Measurements from ENCODE around the gene GM2A.

The GM2A gene

GRCh38 chr5:151284392-151284967 is 31.5 kb downstream of the GM2A start (continued):
- TF ChIP-seq, protein P1, sequence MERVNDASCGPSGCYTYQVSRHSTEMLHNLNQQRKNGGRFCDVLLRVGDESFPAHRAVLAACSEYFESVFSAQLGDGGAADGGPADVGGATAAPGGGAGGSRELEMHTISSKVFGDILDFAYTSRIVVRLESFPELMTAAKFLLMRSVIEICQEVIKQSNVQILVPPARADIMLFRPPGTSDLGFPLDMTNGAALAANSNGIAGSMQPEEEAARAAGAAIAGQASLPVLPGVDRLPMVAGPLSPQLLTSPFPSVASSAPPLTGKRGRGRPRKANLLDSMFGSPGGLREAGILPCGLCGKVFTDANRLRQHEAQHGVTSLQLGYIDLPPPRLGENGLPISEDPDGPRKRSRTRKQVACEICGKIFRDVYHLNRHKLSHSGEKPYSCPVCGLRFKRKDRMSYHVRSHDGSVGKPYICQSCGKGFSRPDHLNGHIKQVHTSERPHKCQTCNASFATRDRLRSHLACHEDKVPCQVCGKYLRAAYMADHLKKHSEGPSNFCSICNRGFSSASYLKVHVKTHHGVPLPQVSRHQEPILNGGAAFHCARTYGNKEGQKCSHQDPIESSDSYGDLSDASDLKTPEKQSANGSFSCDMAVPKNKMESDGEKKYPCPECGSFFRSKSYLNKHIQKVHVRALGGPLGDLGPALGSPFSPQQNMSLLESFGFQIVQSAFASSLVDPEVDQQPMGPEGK (CRISPR knock-in tag; IDR thresholded peaks at IDR 0.05; ENCODE audit: borderline replicate concordance), result no peak
- no peak for TF ChIP-seq ZNF565 (CRISPR knock-in tag; conservative IDR thresholded peaks at IDR 0.05; ENCODE audit: low read depth)
- TF ChIP-seq ESRRG (CRISPR knock-in tag; IDR thresholded peaks at IDR 0.05), result no peak
- no peak for TF ChIP-seq RARB (CRISPR knock-in tag; IDR thresholded peaks at IDR 0.05)
- no peak for TF ChIP-seq GLIS3 (CRISPR knock-in tag; IDR thresholded peaks at IDR 0.05)
- no peak for TF ChIP-seq ZFP3 (CRISPR knock-in tag; IDR thresholded peaks at IDR 0.05)
- TF ChIP-seq, protein P2, sequence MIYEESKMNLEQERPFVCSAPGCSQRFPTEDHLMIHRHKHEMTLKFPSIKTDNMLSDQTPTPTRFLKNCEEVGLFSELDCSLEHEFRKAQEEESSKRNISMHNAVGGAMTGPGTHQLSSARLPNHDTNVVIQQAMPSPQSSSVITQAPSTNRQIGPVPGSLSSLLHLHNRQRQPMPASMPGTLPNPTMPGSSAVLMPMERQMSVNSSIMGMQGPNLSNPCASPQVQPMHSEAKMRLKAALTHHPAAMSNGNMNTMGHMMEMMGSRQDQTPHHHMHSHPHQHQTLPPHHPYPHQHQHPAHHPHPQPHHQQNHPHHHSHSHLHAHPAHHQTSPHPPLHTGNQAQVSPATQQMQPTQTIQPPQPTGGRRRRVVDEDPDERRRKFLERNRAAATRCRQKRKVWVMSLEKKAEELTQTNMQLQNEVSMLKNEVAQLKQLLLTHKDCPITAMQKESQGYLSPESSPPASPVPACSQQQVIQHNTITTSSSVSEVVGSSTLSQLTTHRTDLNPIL (CRISPR knock-in tag; IDR thresholded peaks at IDR 0.05; ENCODE audit: low read depth), result no peak
- no peak for TF ChIP-seq ARNTL (CRISPR knock-in tag; IDR thresholded peaks at IDR 0.05; ENCODE audit: borderline replicate concordance, low read depth)
- TF ChIP-seq PPARA (CRISPR knock-in tag; IDR thresholded peaks at IDR 0.05; ENCODE audit: borderline replicate concordance), result no peak
- TF ChIP-seq, protein P3, sequence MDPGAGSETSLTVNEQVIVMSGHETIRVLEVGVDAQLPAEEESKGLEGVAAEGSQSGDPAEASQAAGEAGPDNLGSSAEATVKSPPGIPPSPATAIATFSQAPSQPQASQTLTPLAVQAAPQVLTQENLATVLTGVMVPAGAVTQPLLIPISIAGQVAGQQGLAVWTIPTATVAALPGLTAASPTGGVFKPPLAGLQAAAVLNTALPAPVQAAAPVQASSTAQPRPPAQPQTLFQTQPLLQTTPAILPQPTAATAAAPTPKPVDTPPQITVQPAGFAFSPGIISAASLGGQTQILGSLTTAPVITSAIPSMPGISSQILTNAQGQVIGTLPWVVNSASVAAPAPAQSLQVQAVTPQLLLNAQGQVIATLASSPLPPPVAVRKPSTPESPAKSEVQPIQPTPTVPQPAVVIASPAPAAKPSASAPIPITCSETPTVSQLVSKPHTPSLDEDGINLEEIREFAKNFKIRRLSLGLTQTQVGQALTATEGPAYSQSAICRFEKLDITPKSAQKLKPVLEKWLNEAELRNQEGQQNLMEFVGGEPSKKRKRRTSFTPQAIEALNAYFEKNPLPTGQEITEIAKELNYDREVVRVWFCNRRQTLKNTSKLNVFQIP (CRISPR knock-in tag; IDR thresholded peaks at IDR 0.05; ENCODE audit: borderline replicate concordance, low read depth), result no peak

DNA sequence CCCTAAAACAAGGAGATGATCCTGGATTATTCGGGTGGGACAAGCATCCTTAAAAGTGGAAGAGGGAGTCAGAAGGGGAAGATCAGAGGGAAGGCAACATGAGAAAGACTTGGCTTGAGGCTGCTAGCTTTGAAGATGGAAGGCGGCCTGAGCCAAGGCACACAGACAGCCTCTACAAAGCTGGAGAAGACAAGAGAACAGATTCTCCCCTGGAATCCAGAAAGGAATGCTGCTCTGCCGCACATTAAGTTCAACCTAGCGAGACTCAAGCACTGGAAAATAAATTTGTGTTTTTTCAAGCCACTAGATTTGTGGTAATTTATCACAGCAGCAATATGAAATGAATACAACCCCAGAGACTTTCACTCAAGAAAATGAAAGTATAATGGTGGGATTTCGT is 32.7 kb downstream of the GM2A start:
- TF ChIP-seq CSDC2 (CRISPR knock-in tag; IDR thresholded peaks at IDR 0.05), result no peak
- TF ChIP-seq ZNF8 (CRISPR knock-in tag; IDR thresholded peaks at IDR 0.05), result no peak
- TF ChIP-seq, protein P2 (CRISPR knock-in tag; IDR thresholded peaks at IDR 0.05; ENCODE audit: low read depth), result no peak
- no peak for TF ChIP-seq ZFP3 (CRISPR knock-in tag; IDR thresholded peaks at IDR 0.05)
- no peak for TF ChIP-seq ISL1 (CRISPR knock-in tag; IDR thresholded peaks at IDR 0.05)
- no peak for TF ChIP-seq OSR1 (CRISPR knock-in tag; IDR thresholded peaks at IDR 0.05)
- no peak for ATAC-seq

- ATAC-seq, result no peak
- TF ChIP-seq ZNF70 (CRISPR knock-in tag; IDR thresholded peaks at IDR 0.05), result no peak
- TF ChIP-seq, protein P4, sequence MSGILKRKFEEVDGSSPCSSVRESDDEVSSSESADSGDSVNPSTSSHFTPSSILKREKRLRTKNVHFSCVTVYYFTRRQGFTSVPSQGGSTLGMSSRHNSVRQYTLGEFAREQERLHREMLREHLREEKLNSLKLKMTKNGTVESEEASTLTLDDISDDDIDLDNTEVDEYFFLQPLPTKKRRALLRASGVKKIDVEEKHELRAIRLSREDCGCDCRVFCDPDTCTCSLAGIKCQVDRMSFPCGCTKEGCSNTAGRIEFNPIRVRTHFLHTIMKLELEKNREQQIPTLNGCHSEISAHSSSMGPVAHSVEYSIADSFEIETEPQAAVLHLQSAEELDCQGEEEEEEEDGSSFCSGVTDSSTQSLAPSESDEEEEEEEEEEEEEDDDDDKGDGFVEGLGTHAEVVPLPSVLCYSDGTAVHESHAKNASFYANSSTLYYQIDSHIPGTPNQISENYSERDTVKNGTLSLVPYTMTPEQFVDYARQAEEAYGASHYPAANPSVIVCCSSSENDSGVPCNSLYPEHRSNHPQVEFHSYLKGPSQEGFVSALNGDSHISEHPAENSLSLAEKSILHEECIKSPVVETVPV (CRISPR knock-in tag; IDR thresholded peaks at IDR 0.05), result no peak
- TF ChIP-seq ARNTL (CRISPR knock-in tag; IDR thresholded peaks at IDR 0.05; ENCODE audit: borderline replicate concordance, low read depth), result no peak
- no peak for TF ChIP-seq ZFP30 (CRISPR knock-in tag; IDR thresholded peaks at IDR 0.05)
- TF ChIP-seq ISL1 (CRISPR knock-in tag; IDR thresholded peaks at IDR 0.05), result no peak
- no peak for TF ChIP-seq ZNF8 (CRISPR knock-in tag; IDR thresholded peaks at IDR 0.05)
- TF ChIP-seq ZFP3 (CRISPR knock-in tag; IDR thresholded peaks at IDR 0.05), result no peak
- TF ChIP-seq, protein P5, sequence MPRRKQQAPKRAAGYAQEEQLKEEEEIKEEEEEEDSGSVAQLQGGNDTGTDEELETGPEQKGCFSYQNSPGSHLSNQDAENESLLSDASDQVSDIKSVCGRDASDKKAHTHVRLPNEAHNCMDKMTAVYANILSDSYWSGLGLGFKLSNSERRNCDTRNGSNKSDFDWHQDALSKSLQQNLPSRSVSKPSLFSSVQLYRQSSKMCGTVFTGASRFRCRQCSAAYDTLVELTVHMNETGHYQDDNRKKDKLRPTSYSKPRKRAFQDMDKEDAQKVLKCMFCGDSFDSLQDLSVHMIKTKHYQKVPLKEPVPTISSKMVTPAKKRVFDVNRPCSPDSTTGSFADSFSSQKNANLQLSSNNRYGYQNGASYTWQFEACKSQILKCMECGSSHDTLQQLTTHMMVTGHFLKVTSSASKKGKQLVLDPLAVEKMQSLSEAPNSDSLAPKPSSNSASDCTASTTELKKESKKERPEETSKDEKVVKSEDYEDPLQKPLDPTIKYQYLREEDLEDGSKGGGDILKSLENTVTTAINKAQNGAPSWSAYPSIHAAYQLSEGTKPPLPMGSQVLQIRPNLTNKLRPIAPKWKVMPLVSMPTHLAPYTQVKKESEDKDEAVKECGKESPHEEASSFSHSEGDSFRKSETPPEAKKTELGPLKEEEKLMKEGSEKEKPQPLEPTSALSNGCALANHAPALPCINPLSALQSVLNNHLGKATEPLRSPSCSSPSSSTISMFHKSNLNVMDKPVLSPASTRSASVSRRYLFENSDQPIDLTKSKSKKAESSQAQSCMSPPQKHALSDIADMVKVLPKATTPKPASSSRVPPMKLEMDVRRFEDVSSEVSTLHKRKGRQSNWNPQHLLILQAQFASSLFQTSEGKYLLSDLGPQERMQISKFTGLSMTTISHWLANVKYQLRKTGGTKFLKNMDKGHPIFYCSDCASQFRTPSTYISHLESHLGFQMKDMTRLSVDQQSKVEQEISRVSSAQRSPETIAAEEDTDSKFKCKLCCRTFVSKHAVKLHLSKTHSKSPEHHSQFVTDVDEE (CRISPR knock-in tag; IDR thresholded peaks at IDR 0.05), result no peak
- TF ChIP-seq ESRRG (CRISPR knock-in tag; IDR thresholded peaks at IDR 0.05), result no peak
- no peak for TF ChIP-seq SNAI2 (CRISPR knock-in tag; IDR thresholded peaks at IDR 0.05)
These were observed 33.3 kb downstream of the GM2A start for GRCh38 chr5:151286246-151286645.
